ENCODE results near the gene HACD3. TPM values are rescaled to one million over a fixed set of nuclear protein-coding genes. Genes with fewer than 3 reads are reported as not detected.

HACD3 gene
- total RNA-seq, 2 donors from 2014 or later, result 36.0 to 68.7 TPM

DNA sequence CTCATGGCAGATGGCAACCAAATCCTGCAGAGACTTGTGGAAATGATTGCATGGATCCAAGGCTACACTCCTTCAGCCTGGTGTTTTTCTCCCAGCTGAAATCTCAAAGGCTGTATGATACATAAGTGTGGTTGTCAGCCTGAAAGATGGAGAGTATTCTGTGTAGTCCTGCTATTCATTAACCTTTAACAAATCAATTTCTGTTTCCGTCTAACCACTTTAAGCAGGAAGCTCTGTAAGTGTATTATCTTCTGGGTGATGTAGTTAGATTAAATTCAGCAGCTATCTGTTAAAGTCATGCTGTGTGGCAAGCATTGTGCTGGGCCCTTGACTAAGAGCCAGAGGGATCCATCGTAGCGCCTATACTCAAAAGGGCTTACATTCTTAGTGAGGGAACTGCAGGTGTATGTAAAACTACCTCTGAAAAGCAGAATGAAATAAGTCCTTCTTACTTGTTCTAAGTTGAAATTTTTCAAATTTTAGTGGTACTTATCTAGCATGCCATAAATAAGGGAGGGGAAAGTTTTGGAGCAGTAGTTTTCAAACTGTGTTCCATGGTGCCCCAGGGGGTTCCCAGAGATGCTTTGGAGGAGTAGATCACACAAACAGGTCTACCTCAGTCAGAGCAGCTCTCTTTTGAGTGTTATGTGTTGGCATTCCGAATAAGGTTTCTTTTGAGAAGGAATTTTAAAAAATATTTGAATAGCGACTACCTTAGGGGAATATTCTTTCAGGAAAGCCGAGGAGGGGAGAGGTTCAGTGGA is 28.9 kb downstream of the HACD3 start:
- no peaks in the 10 kb centered on the region for H3K27me3 ChIP-seq
- intact Hi-C loops (cut with DNase I), result no loop called here
- no peak for DNase-seq
- peaks cover 3% of the 10 kb centered on the region for H3K36me3 ChIP-seq
- H3K4me3 ChIP-seq, result no peak overlapping the region
- no peaks in the 10 kb centered on the region for H3K9me3 ChIP-seq
- H3K27ac ChIP-seq, result no peak overlapping the region
- TF ChIP-seq, protein P1, sequence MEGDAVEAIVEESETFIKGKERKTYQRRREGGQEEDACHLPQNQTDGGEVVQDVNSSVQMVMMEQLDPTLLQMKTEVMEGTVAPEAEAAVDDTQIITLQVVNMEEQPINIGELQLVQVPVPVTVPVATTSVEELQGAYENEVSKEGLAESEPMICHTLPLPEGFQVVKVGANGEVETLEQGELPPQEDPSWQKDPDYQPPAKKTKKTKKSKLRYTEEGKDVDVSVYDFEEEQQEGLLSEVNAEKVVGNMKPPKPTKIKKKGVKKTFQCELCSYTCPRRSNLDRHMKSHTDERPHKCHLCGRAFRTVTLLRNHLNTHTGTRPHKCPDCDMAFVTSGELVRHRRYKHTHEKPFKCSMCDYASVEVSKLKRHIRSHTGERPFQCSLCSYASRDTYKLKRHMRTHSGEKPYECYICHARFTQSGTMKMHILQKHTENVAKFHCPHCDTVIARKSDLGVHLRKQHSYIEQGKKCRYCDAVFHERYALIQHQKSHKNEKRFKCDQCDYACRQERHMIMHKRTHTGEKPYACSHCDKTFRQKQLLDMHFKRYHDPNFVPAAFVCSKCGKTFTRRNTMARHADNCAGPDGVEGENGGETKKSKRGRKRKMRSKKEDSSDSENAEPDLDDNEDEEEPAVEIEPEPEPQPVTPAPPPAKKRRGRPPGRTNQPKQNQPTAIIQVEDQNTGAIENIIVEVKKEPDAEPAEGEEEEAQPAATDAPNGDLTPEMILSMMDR (IDR thresholded peaks at IDR 0.05), result no peak
- H3K4me1 ChIP-seq, result no peaks in the 10 kb centered on the region
- H3K9ac ChIP-seq (ENCODE audit: low read depth in 2 of 2, low read length in 2 of 2), result no peak overlapping the region

DNA sequence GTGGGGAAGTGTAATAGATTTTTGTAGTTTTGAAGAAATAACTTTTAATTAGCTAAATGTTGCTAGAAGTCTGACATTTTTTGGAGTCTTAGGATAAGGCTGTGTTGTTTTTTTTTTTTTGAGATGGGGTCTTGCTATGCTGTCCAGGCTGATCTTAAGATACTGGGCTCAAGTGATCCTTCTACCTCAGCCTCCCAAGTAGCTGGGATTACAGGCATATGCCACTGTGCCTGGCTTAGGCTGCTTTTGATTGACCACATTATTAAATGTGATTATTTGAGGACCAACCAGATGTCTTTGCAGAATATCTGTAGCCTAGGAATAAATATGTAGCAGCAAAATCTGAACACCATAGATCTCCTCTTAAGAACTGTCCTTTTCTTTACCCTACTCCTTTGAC is 29.7 kb downstream of the HACD3 start:
- Histone ChIP-seq H3K9me3 (no peaks in the 10 kb centered on the region), H3K9ac (ENCODE audit: low read depth in 2 of 2, low read length in 2 of 2) (no peak overlapping the region), H3K27ac (no peak overlapping the region), H3K36me3 (peaks cover 3% of the 10 kb centered on the region), H3K27me3 (no peaks in the 10 kb centered on the region), H3K4me3 (no peak overlapping the region), H3K4me1 (no peaks in the 10 kb centered on the region)
- TF ChIP-seq, protein P1 (IDR thresholded peaks at IDR 0.05), result no peak
- no peak for DNase-seq
- intact Hi-C loops (cut with DNase I), result no loop called here

DNA sequence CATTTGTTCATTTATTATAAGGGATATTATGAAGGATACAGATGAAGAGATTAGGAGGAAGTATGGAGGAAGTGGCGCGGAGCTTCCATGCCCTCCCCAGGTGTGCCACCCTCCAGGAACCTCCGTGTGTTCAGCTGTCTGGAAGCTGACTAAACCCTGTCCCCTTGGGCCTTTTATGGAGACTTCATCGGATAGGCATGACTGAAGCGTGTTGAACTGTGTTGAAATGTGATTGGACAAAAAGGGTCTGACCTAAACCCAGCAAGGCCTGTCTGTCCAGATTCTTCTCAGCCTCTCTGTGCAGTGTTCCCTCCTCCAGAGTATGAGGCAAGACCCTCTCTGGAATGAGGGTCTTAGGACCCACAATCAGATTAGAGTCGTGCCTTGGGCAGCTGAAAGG is 31.7 kb downstream of the HACD3 start:
- Histone ChIP-seq H3K36me3 (peaks cover 3% of the 10 kb centered on the region), H3K27me3 (no peaks in the 10 kb centered on the region), H3K9ac (ENCODE audit: low read depth in 2 of 2, low read length in 2 of 2) (no peak overlapping the region), H3K27ac (no peak overlapping the region), H3K9me3 (no peaks in the 10 kb centered on the region), H3K4me3 (no peak overlapping the region), H3K4me1 (no peaks in the 10 kb centered on the region)
- DNase-seq, result no peak
- intact Hi-C loops (cut with DNase I), result no loop called here
- TF ChIP-seq, protein P1 (IDR thresholded peaks at IDR 0.05), result no peak

DNA sequence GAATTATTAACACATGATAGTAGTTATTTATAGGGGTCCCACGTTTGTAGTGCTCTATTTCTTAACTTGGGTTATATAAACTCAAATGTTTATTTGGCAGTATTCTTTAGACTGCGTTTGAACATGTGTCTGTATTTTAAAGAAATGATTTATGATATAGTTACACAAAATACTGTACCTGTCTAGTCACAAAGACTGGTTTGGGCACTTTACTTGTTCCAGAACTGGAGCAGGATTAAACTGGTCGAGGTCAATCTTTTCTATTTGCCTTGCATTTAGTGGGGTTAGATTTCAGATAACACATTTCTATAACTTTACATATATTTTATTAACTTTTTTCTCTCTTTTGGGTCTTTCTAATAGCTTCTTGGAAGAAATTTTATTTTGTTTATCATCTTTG is 39.5 kb downstream of the HACD3 start:
- Histone ChIP-seq H3K4me3 (no peak overlapping the region), H3K27ac (no peak overlapping the region), H3K4me1 (no peaks in the 10 kb centered on the region), H3K27me3 (no peaks in the 10 kb centered on the region), H3K36me3 (no peaks in the 10 kb centered on the region), H3K9me3 (no peaks in the 10 kb centered on the region), H3K9ac (ENCODE audit: low read depth in 2 of 2, low read length in 2 of 2) (no peak overlapping the region)
- intact Hi-C loops (cut with DNase I), result no loop called here
- TF ChIP-seq, protein P1 (IDR thresholded peaks at IDR 0.05), result no peak
- DNase-seq, result no peak

DNA sequence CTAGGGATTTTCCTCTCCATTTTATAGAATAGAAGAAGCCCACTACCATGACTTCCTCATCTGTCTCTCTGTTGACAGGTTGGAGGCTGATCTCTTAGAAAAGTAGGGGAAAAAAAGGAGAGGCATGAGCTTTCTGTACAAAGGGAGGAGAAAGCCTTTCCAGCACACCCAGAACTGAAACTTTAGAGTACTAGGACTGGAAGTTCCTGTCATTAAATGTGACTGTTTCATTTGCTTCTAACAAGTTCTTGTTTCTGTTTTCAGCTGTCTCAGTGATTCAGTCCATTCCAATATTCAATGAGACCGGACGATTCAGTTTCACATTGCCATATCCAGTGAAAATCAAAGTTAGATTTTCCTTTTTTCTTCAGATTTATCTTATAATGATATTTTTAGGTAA is 41.7 kb downstream of the HACD3 start:
- H3K36me3 ChIP-seq, result peaks cover 1% of the 10 kb centered on the region
- H3K4me1 ChIP-seq, result no peaks in the 10 kb centered on the region
- H3K27ac ChIP-seq, result no peak overlapping the region
- no peak overlapping the region for H3K4me3 ChIP-seq
- no peaks in the 10 kb centered on the region for H3K9me3 ChIP-seq
- no peak for DNase-seq
- intact Hi-C loops (cut with DNase I), result no loop called here
- H3K9ac ChIP-seq (ENCODE audit: low read depth in 2 of 2, low read length in 2 of 2), result no peak overlapping the region
- TF ChIP-seq, protein P1 (IDR thresholded peaks at IDR 0.05), result no peak
- H3K27me3 ChIP-seq, result no peaks in the 10 kb centered on the region
